T-helper 22 cell (primary cell): ENCODE results near the gene SBSN.

ENCODE experiments used
- DNase-seq: peaks from one replicate; pipeline ENCODE4 v3.0.0-alpha.2; 2020; ENCODE audit warnings: low read depth

SBSN gene

GRCh38 chr19:35533822-35534392 lies 5.8 kb upstream of the SBSN start:
- no peak for DNase-seq

DNA sequence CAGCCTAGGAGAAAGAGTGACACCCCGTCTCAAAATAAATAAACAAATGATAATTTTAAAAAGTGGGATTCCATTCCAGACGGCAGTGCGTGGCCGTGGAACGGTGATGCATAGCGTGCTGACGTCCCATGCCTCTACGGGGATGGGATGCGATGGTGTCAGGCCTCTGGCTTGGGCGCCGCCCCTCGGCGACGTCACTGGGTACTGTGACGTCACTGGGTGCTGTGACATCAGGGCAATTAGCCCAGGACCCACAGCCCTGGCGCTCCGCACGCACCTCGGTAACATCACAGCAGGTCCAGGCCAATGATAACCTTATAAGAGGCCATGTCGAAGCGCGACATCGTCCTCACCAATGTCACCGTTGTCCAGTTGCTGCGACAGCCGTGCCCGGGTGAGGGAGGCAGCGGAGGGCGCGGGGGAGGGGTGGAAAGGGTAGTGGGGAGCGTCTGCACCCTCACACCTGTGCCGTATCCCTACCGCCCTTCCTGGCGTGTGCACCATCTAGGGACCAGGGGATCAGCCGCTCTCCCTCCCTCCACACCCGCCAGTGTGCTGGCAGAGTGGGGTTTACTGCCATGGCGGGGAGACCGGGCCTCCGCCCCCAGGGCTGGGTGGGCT lies 5.2 kb upstream of the SBSN start, which contains the start of gene GAPDHS:
GAPDHS (plus strand) TSS at position 256 of the 621 bp plus-strand sequence; CDS start at position 328, 72 bp downstream.
- DNase-seq, result no peak

GRCh38 chr19:35531291-35531690 lies 3.2 kb upstream of the SBSN start:
- no peak for DNase-seq

DNA sequence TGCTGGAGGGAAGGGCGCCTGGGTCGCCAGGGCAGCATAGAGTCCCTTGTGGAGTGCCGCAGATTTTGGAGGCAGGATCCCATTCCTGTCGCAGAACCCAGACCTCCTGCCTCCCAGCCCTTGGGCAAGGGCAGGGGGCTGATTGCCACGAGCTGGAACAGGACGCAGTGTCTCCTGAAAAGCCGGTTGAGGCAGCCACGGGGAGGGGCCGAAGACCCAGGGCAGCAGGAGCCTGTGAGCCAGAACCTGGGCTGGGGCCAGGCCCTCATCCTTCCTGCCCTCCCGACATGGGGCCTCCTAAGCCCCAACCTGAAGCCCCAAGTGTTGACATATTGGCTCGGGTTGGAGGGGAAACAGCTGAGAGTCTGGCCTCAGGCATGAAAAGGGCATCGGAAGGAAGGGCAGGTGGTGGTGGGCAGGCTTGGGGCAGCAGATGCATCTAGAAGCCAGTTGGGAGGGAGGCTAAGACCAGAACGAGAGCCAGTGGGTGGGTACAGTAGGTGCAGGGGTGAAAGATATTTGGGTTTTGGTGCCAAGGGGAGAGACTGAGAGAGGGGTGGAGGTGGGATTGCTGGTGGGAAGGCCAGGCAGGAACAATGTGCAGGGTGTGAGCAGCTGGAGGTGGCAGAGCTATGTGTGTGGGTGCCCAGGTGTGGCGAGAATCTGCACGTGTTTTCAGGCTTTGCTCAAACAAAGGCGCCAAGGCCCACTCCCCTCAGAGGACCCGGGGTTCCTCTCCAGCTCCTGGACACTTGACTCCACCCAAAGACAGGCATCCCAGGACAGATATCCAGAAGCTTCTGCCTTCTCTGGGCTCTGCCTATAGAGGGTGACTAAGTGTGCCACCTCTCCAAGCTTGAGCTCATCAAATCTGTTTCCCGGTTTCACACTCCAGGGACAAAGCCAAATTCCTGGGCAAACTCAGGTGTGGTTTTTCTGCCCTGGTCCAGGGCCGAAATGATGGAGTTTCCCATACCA lies 1.4 kb upstream of the SBSN start:
- DNase-seq, result no peak

DNA sequence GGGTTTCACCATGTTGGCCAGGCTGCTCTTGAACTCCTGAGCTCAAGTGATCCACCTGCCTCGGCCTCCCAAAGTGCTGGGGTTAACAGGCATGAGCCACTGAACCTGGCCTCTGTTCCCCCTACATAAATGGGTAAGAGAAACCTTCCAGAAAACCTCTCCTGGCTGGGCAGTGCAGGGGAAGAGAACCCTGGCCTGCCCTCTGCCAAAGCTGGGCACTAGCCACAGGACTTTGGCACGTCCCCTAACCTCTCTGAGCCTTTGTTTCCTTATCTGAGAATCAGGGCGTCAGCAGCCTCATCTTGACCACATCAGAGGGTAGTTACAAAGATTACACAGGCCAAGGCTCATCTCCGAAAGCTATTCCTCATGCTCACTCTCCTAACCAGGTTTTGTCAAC lies 2.2 kb downstream of the SBSN start:
- DNase-seq, result no peak

GRCh38 chr19:35524181-35524837 lies 3.8 kb downstream of the SBSN start:
- no peak for DNase-seq

DNA sequence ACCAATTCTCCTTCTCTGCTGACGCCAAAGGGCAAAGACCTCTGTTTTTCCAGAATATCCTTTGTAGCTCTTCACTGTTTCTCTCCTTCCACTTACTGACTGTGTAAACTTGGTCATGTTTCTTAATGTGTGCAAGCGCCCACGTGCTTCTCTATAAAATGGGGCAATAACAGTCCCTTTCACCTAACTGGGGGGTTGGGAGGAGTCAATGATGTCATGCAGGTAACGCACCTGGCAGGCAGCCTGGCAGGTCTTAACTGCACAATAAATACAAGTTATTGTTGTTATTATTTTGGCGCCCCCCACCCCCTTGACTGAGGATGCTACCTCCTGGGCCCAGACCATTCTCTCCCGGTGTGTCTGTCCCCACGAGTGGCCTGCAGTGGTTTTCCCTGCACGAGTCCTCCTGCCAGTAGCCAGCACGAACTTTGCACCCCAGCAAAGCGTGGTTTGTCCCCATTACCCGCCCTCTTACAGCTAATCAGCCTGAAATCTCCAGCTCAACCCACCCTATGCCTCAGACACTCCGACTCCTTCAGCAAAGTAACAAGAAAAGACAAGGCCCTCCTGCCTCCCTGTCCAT lies 5.3 kb downstream of the SBSN start:
- no peak for DNase-seq

DNA sequence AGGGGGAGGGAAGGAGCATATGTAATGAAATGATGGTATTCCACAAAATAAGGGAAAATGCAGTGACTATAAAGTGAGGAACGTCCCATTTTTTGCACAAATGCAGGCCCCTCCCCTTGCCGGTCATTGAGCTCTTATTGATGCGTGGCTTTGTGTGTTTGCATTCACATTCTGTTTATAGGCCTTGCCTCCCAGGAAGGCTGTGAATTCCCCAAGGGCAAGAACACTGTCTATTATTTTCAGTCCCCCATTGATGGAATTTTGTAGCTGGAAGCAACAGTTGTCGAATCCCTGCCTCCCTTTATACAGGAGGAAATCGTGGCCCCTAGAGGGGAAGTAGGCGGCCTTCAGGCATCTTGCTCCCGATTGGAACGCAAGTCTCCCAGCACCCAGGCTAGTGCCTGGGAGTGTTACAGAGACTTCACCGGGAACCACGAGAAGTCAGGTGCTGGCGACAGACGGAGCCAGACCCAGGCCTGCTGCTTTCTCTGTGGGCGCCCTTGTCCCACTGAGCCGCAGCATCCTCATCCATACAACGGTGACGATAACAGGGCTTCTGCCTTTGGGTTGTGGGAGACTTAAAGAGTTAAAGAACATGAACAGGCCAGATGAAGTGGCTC lies 6.9 kb downstream of the SBSN start:
- DNase-seq, result no peak

GRCh38 chr19:35519291-35519690 lies 8.8 kb downstream of the SBSN start:
- no peak for DNase-seq

DNA sequence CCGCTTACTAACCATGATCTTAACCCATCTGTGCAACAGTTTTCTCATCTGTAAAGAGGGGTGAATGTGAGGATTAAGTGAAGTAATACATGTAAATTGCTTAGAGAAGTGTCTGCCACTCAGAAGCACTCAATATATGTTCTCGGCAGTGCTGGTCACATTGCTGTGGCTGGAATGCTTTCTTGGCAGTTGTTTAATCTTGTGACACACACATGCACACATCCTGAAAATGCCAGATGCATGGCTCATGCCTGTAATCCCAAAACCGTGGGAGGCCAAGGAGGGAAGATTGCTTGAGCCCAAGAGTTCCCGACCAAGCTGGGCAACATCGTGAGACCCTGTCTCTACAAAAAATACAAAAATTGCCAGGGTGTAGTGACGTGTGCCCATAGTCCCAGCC lies 9.8 kb downstream of the SBSN start:
- DNase-seq, result no peak

- DNase-seq, result no peak
These were observed 10.8 kb downstream of the SBSN start for GRCh38 chr19:35517342-35517741.

GRCh38 chr19:35516310-35516709 lies 11.8 kb downstream of the SBSN start:
- DNase-seq, result no peak

- DNase-seq, result no peak
These were observed 13.8 kb downstream of the SBSN start for GRCh38 chr19:35514282-35514809.

DNA sequence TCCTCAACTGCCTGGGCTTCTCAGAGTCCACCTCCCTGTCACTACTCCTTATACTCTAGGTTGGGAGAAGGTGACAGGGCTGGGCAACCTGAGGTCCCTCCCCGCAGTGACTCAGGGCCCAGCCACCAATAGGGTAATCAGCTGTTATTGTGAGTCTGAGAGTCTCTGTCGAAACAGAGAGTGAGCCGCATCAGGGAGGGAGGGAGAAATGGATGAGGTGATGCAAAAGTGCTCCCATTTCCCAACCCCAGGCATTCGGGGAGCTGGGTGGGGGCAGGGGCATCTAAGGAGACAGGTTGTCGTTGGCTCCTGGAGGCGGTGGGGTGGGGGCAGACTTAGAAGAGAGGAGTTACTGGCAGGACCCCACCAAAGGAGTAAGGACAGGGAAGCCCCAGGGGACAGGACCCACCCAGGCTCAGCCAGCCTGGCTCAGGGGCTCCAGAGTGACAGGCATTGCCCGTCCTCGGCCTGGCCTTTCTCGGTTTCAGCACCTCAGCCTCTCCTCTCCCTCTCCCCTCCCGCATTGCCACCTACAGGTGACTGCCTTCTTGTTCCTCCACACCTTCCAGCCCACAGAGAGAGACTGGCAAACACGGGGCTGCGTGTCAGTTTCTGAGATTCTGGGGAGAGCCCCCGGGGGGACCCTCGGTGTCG lies 14.4 kb downstream of the SBSN start, which contains the start of gene DMKN:
DMKN (minus strand) TSS at position 22 of the 654 bp plus-strand sequence. CDS start 174 bp downstream, outside the sequence.
- no peak for DNase-seq

DNA sequence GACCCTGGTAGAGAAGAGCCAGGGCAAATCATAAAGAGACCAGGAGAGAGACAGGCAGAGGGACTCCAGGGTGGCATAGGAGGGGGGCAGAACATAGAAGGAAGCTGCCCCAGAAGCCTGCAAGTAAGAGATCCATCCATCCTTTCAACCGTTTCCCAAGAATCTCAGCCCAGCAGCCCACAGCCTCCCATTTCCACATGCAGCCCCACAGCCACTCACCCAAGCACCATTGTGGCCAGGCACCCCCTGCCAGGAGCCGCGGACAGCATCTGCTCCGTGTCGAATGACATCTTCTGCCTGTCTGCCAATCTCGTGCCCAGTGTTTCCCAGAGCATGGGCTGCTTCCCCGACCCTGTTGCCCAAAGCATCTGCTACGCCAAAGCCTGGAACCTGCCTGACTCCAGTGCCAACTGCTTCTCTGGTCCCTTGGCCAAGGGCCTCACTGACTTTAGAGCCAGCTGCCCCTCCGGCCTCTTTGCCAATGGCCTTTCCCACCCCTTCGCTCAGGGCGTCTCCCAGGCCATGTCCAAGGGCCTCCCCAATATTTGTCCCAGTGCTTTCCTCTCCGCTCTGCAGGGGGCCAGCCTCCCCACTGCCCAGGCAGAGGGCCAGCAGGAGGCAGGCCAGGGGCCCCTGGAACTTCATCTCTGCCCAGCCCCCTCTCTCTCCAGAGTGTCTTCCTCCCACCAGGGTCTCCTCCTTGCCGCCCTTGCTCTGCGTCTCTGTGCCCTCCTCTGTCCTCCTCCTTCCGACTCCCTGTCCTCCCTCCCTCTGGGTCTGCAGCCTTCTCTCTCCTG lies 15.1 kb downstream of the SBSN start:
- no peak for DNase-seq

GRCh38 chr19:35511337-35511736 lies 16.8 kb downstream of the SBSN start:
- DNase-seq, result no peak

DNA sequence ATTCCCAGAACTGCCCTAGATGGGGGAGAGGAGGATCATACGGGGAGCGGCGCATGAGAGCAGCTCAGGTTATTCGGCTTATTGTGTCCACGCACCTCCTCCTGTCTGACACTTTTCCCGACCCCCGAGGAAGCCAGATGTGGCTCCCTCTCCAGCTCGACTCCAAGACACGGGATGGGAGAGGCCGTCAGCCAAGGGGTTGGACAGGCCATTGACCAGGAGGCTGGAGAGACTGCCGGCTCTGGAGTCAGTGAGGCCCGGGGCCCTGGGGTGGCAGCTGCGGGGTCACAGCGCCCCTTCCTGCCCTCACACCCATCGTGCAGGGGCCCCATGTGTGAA lies 17.5 kb downstream of the SBSN start:
- DNase-seq, result no peak

DNA sequence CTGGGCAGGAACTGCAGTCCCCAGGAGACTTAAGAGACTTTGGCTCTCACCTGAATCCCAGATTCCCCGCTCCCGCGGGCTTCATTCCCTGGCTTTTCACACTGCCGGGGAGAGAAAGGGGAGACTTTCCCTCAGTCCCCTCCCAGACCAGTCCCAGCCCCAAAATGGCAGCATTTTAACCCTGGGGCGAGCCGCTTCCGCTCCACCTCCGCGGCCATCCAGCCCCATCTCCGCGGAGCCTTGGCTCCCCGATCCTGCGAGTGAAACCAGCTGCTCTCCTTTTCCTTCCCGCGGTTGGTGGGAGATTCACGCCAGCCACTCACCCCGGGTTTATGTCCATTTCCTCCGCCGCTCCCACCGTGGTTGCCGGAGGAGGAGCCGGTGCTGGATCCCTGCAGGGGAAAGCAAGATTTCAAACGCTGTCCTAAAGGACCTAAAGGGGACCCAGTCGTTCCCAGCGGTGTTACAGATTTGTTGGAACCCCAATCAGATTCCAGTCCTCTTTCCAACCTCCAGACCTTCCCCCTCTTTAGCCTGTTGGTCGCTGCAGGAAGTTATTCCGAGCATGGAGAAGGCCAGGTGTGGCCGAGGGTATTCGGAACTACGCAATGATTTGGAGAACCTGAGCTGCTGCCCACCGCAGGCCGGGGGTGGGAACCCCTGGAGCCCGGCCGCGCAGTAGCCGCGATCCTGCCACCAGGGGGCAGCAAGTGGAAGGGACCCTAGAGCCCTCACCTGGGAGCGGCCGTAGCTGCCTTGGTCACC lies 18.1 kb downstream of the SBSN start:
- DNase-seq, result peak; percentile 25

- DNase-seq, result no peak
These were observed 19.0 kb downstream of the SBSN start for GRCh38 chr19:35509018-35509652.
